WTC11 (cell line): ENCODE measurements around the gene SIGLEC5. TPM values are rescaled to one million over a fixed set of nuclear protein-coding genes. Genes with fewer than 3 reads are reported as not detected.

ENCODE experiments used
- ATAC-seq: fragments of 200-7000 bp; cut with Tn5 transposase; 2 replicates; pipeline ENCODE4 v1.10.0; 2021; ENCODE audit warnings: mild to moderate bottlenecking, moderate library complexity
- CTCF ChIA-PET: fragments of 300-600 bp; sonication (Branson Sonifier 250); formaldehyde crosslinking; loops from one replicate; lab custom pipeline; 2021; ENCODE audit warnings: antibody characterized with exemption; lab: Charles Lee
- POLR2A ChIA-PET: fragments of 350-600 bp; sonication (Branson Sonifier 250); formaldehyde crosslinking; loops from one replicate; lab custom pipeline; 2021; ENCODE audit warnings: antibody characterized with exemption; lab: Charles Lee
- DNase-seq: peaks from one replicate; pipeline ENCODE4 v3.0.0; 2021; ENCODE audit warnings: low spot score
- H3K27ac Mint-ChIP-seq: 2 replicates; pipeline ENCODE4 v1.8.0; 2021; ENCODE audit warnings: mixed read lengths
- H3K27me3 Mint-ChIP-seq: 2 replicates; pipeline ENCODE4 v1.8.0; 2021; ENCODE audit warnings: low read depth, mild to moderate bottlenecking, moderate library complexity, mixed read lengths
- H3K36me3 Mint-ChIP-seq: 2 replicates; pipeline ENCODE4 v1.8.0; 2021; ENCODE audit warnings: mixed read lengths
- H3K4me1 Mint-ChIP-seq: 2 replicates; pipeline ENCODE4 v1.8.0; 2022; ENCODE audit warnings: mixed read lengths
- H3K4me3 Mint-ChIP-seq: 2 replicates; pipeline ENCODE4 v1.8.0; 2021; ENCODE audit warnings: mild to moderate bottlenecking, moderate library complexity, mixed read lengths
- H3K9me3 Mint-ChIP-seq: 2 replicates; pipeline ENCODE4 v1.8.0; 2021; ENCODE audit warnings: mixed read lengths
- ATF3 ChIP-seq: sonication (generic); formaldehyde crosslinking; conservative IDR thresholded peaks from 2 replicates; pipeline ENCODE4 v1.8.1; 2022; ENCODE audit warnings: mild to moderate bottlenecking, missing genetic modification reagents
- CBFB ChIP-seq: sonication (generic); formaldehyde crosslinking; IDR thresholded peaks from 2 replicates; pipeline ENCODE4 v1.8.1; 2022; ENCODE audit warnings: mild to moderate bottlenecking, low read depth, missing genetic modification reagents
- E2F4 ChIP-seq: sonication (generic); formaldehyde crosslinking; IDR thresholded peaks from 2 replicates; pipeline ENCODE4 v1.8.1; 2022; ENCODE audit warnings: low read depth, mild to moderate bottlenecking, moderate library complexity, missing genetic modification reagents, borderline replicate concordance
- FOXK1 ChIP-seq: sonication (generic); formaldehyde crosslinking; IDR thresholded peaks from 2 replicates; pipeline ENCODE4 v1.8.0; 2022; ENCODE audit warnings: mild to moderate bottlenecking, moderate library complexity, missing genetic modification reagents
- GRHL2 ChIP-seq: fragments of 250-450 bp; sonication (Bioruptor Pico); IDR thresholded peaks from 2 replicates; pipeline ENCODE4 v1.8.0; 2022; ENCODE audit warnings: mild to moderate bottlenecking, moderate library complexity; ENCODE audit not compliant: insufficient replicate concordance, severe bottlenecking
- JAZF1 ChIP-seq: fragments of 250-450 bp; sonication (Bioruptor Pico); IDR thresholded peaks from 2 replicates; pipeline ENCODE4 v1.9.0; 2021; ENCODE audit warnings: moderate library complexity, mild to moderate bottlenecking, inconsistent platforms
- MLX ChIP-seq: sonication (generic); formaldehyde crosslinking; IDR thresholded peaks from 2 replicates; pipeline ENCODE4 v1.8.1; 2023; ENCODE audit warnings: mild to moderate bottlenecking, missing genetic modification reagents, moderate library complexity
- MXD4 ChIP-seq: fragments of 250-450 bp; sonication (Bioruptor Pico); IDR thresholded peaks from 2 replicates; pipeline ENCODE4 v1.8.0; 2021; ENCODE audit warnings: mild to moderate bottlenecking, moderate library complexity, borderline replicate concordance
- NFE2L1 ChIP-seq: sonication (generic); formaldehyde crosslinking; IDR thresholded peaks from 2 replicates; pipeline ENCODE4 v1.8.1; 2023; ENCODE audit warnings: missing genetic modification reagents
- NR3C1 ChIP-seq: sonication (generic); formaldehyde crosslinking; conservative IDR thresholded peaks from 2 replicates; pipeline ENCODE4 v1.8.1; 2023; ENCODE audit warnings: low read depth, mild to moderate bottlenecking, missing genetic modification reagents
- PRRX2 ChIP-seq: fragments of 250-450 bp; sonication (Bioruptor Pico); IDR thresholded peaks from 2 replicates; pipeline ENCODE4 v1.8.0; 2021; ENCODE audit warnings: mild to moderate bottlenecking
- RELA ChIP-seq: sonication (generic); formaldehyde crosslinking; IDR thresholded peaks from 2 replicates; pipeline ENCODE4 v1.8.1; 2022; ENCODE audit warnings: missing genetic modification reagents, mild to moderate bottlenecking, borderline replicate concordance
- SOX15 ChIP-seq: fragments of 250-450 bp; sonication (Bioruptor Pico); IDR thresholded peaks from 2 replicates; pipeline ENCODE4 v1.9.0; 2021; ENCODE audit warnings: mild to moderate bottlenecking
- TEAD1 ChIP-seq: sonication (generic); formaldehyde crosslinking; IDR thresholded peaks from 2 replicates; pipeline ENCODE4 v1.8.0; 2022; ENCODE audit warnings: mild to moderate bottlenecking, missing genetic modification reagents
- ZBTB43 ChIP-seq: sonication (generic); formaldehyde crosslinking; IDR thresholded peaks from 2 replicates; pipeline ENCODE4 v1.8.1; 2023; ENCODE audit warnings: mild to moderate bottlenecking, missing genetic modification reagents
- total RNA-seq: library from RNA; stranded (reverse); gene quantifications from 3 replicates; pipeline ENCODE4 v1.2.3, GENCODE V29; 2021
- TF ChIP-seq, protein P1 (sequence below): sonication (generic); formaldehyde crosslinking; IDR thresholded peaks from 2 replicates; pipeline ENCODE4 v1.8.1; 2023; ENCODE audit warnings: mild to moderate bottlenecking, missing genetic modification reagents, moderate library complexity
- TF ChIP-seq, protein P2 (sequence below): fragments of 250-450 bp; sonication (Bioruptor Pico); IDR thresholded peaks from 2 replicates; pipeline ENCODE4 v1.8.0; 2021; ENCODE audit warnings: mild to moderate bottlenecking
- TF ChIP-seq, protein P3 (sequence below): sonication (generic); formaldehyde crosslinking; IDR thresholded peaks from 2 replicates; pipeline ENCODE4 v1.8.0; 2023; ENCODE audit warnings: mild to moderate bottlenecking, missing genetic modification reagents

SIGLEC5 gene
- total RNA-seq, 1 experiment from 2014 or later: 0.15 TPM

DNA sequence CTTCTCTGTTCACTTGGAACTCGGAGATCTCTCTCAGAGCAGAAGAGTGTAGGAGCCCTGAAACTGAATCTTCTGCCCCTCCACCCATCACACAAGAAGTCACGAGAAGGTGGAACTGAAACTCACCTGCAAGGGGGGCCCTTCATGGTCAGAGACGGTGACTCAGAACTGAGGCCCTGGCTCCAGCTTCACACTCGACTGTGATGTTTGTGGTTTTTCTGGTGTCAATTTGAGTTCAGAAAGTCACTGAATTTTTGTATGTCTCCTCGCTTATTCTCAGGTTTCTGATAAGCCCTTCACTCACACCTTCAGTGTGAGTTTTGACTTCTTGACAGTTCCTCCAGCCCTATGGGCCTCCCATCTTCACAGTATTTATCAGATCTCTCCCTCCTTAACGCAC is 23.1 kb downstream of the SIGLEC5 start (continued):
- TF ChIP-seq, protein P1, sequence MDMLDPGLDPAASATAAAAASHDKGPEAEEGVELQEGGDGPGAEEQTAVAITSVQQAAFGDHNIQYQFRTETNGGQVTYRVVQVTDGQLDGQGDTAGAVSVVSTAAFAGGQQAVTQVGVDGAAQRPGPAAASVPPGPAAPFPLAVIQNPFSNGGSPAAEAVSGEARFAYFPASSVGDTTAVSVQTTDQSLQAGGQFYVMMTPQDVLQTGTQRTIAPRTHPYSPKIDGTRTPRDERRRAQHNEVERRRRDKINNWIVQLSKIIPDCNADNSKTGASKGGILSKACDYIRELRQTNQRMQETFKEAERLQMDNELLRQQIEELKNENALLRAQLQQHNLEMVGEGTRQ (CRISPR knock-in tag): no peak
- TF ChIP-seq NFE2L1 (no peak), FOXK1 (no peak)

DNA sequence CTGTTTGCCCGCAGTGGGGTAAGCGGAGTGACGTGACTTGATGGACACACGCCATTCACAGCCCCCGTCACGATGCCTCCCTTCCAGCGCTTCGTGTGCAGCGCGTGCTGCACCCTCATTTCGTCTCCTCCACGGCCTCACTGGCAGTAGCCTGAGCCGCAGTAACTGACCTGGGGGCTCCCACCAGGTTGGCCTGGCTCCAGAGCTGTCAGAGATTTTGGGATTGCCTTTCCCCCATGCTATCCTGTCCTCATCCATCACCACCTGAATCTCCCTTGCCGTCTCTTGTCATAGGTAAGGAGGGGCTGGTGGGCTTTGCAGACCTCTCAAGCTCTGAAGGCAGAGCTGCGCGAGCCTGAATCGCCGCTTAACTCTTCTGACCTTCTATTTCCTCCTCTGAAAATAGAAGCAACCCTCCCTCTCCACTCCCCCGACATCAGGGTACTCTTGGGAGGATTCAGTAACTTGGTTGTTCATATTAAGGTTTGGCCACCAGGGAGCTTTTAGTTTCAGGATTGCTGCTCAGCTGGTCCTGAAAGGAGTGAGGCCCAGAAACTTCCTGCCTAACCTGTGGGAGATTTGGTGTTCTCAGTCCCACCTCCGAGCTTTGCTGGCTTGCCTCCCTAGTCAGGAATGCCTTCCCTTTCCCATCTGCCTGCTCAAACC is 27.9 kb downstream of the SIGLEC5 start:
- Mint-ChIP-seq H3K27ac (no peak overlapping the region), H3K9me3 (no peaks in the 10 kb centered on the region), H3K36me3 (no peaks in the 10 kb centered on the region), H3K4me3 (peak overlapping the region; percentile 41), H3K27me3 (peaks cover 69% of the 10 kb centered on the region), H3K4me1 (peaks cover 4% of the 10 kb centered on the region; the same call in 1 of the 2 replicates)
- no peak for DNase-seq
- no peak for ATAC-seq
- TF ChIP-seq GRHL2: no peak
- TF ChIP-seq SOX15 (CRISPR knock-in tag): no peak
- TF ChIP-seq NFE2L1: no peak
- TF ChIP-seq, protein P2, sequence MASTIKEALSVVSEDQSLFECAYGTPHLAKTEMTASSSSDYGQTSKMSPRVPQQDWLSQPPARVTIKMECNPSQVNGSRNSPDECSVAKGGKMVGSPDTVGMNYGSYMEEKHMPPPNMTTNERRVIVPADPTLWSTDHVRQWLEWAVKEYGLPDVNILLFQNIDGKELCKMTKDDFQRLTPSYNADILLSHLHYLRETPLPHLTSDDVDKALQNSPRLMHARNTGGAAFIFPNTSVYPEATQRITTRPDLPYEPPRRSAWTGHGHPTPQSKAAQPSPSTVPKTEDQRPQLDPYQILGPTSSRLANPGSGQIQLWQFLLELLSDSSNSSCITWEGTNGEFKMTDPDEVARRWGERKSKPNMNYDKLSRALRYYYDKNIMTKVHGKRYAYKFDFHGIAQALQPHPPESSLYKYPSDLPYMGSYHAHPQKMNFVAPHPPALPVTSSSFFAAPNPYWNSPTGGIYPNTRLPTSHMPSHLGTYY: no peak
- TF ChIP-seq JAZF1 (CRISPR knock-in tag): no peak
- TF ChIP-seq MLX (CRISPR knock-in tag): no peak
- TF ChIP-seq, protein P3, sequence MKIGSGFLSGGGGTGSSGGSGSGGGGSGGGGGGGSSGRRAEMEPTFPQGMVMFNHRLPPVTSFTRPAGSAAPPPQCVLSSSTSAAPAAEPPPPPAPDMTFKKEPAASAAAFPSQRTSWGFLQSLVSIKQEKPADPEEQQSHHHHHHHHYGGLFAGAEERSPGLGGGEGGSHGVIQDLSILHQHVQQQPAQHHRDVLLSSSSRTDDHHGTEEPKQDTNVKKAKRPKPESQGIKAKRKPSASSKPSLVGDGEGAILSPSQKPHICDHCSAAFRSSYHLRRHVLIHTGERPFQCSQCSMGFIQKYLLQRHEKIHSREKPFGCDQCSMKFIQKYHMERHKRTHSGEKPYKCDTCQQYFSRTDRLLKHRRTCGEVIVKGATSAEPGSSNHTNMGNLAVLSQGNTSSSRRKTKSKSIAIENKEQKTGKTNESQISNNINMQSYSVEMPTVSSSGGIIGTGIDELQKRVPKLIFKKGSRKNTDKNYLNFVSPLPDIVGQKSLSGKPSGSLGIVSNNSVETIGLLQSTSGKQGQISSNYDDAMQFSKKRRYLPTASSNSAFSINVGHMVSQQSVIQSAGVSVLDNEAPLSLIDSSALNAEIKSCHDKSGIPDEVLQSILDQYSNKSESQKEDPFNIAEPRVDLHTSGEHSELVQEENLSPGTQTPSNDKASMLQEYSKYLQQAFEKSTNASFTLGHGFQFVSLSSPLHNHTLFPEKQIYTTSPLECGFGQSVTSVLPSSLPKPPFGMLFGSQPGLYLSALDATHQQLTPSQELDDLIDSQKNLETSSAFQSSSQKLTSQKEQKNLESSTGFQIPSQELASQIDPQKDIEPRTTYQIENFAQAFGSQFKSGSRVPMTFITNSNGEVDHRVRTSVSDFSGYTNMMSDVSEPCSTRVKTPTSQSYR (CRISPR knock-in tag): no peak
- ChIA-PET CTCF (interaction anchor here (0.6 to 2.8 kb wide), 4 partner anchors 14 to 181 kb away, joined by 3 to 16 read pairs (median 6); no protein-coding TSS in a partner anchor), POLR2A (no interaction called here)

DNA sequence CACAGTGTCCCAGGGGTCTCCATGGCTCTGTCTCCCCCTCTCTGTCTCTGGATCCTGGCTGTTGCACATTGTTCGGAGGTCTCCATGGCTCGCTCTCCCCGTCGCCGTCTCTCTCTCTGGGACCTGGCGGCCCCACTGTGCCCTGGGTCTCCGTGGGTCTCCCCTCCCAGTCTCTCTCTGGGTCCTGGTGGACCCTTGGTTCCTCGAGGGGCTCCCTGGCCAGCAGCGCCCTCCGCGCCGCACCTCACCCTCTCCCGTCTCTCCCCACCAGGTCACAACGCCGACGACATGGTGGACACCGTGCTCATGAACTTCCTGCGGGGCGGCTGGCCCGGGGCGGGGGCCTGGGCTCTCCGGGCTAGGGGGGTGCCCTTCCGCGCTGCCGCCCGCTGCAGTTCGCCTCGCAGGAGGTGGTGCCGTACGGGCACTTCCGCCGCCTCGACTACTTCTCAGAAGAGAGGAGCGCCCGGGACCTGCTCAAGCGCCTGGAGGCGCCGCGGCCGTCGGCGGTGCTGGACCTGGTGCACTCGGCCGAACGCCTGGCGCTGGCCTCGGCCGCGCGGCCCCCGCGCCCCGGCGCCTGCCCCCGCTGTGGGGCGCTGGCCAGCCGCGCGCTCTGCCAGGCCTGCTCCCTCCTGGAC is 29.1 kb downstream of the SIGLEC5 start:
- peak overlapping the region; percentile 41 for H3K4me3 Mint-ChIP-seq
- H3K36me3 Mint-ChIP-seq: no peaks in the 10 kb centered on the region
- TF ChIP-seq MXD4 (CRISPR knock-in tag) (no peak), NR3C1 (CRISPR knock-in tag) (no peak), ATF3 (CRISPR knock-in tag) (no peak), RELA (no peak), ZBTB43 (CRISPR knock-in tag) (no peak), PRRX2 (CRISPR knock-in tag) (no peak), CBFB (CRISPR knock-in tag) (no peak), E2F4 (CRISPR knock-in tag) (no peak), TEAD1 (CRISPR knock-in tag) (no peak)
- TF ChIP-seq, all 79 proteins: peak for 0
- H3K27ac Mint-ChIP-seq: no peak overlapping the region
- peak; percentile 44 for DNase-seq
- ChIA-PET POLR2A (no interaction called here), CTCF (interaction anchor here (1.4 kb wide), 1 partner anchor 56 kb away, joined by 5 read pairs; no protein-coding TSS in a partner anchor)
- H3K27me3 Mint-ChIP-seq: peaks cover 68% of the 10 kb centered on the region
- H3K4me1 Mint-ChIP-seq: peaks cover 4% of the 10 kb centered on the region; the same call in 1 of the 2 replicates
- H3K9me3 Mint-ChIP-seq: no peaks in the 10 kb centered on the region
- ATAC-seq: peak; percentile 59
